Astrocyte of the spinal cord (primary cell): ENCODE measurements around the gene CCDC88C.
A peak's percentile ranks its signal among the peaks of the same experiment; 100 is the strongest.

Source experiments
- DNase-seq: peaks from one replicate; pipeline ENCODE4 v3.0.0; 2011; ENCODE audit warnings: low read depth, low spot score
- H3K4me3 ChIP-seq: 2 replicates; pipeline ENCODE4 v1.5.1; 2011; ENCODE audit warnings: low read depth, mild to moderate bottlenecking, low read length, moderate library complexity
- in situ Hi-C: cut with HindIII; loops from 2 replicates; pipeline ENCODE4 v1.10.0; 2017; ENCODE audit warnings: low sequenced_read_pairs
- TF ChIP-seq, protein P1 (sequence below): IDR thresholded peaks from 2 replicates; pipeline ENCODE4 v1.5.1; 2012; ENCODE audit warnings: low read depth, mild to moderate bottlenecking, low read length, inconsistent platforms

The CCDC88C gene

DNA sequence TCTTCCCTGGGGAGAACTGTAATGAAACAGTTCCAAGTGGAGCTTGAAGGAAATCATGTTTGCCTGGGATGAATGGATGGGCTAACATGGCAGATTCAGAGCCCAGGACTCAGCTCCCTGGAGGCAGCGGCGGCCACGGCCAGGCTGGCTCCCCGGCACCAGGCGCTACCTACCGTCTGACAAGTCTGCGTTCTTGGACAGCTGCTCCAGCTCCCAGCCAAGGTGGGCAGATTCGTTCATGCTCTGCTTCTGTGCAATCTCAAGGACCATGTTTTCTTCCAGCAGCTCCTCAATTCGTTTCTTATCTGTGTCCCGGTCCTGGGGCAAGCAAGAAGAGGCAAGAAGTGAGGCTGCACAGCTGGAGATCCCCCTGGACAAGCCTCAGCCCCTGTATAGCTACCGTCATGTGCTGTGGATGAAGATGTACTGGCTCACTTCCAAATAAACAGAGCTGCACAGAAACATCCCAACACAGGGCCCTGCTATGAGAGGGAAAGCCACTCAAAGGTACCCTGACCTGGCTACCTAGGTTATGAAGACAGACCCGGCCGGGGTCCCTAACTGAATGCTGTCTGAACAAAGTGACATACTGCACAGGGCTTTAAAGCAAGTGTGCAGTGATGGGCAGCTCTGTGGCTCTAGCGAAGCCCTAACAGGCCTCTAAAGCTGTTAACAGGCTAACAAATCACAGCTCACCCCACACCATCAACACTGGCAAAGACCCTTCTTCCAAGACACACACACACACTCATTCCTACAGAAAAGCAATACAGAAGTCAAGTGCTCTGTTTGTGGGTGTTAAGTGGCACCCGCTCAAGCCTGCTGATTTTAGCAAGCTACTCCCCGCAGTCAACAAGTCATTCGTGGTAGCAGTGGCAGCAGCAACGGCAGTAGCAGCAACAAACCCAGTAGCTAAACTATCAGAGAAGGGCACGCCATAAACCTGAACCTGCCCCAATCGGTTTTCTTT is 92.7 kb downstream of the CCDC88C start:
- no peak overlapping the region for H3K4me3 ChIP-seq
- TF ChIP-seq, protein P1, sequence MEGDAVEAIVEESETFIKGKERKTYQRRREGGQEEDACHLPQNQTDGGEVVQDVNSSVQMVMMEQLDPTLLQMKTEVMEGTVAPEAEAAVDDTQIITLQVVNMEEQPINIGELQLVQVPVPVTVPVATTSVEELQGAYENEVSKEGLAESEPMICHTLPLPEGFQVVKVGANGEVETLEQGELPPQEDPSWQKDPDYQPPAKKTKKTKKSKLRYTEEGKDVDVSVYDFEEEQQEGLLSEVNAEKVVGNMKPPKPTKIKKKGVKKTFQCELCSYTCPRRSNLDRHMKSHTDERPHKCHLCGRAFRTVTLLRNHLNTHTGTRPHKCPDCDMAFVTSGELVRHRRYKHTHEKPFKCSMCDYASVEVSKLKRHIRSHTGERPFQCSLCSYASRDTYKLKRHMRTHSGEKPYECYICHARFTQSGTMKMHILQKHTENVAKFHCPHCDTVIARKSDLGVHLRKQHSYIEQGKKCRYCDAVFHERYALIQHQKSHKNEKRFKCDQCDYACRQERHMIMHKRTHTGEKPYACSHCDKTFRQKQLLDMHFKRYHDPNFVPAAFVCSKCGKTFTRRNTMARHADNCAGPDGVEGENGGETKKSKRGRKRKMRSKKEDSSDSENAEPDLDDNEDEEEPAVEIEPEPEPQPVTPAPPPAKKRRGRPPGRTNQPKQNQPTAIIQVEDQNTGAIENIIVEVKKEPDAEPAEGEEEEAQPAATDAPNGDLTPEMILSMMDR: no peak
- in situ Hi-C loops: no loop called here
- no peak for DNase-seq

DNA sequence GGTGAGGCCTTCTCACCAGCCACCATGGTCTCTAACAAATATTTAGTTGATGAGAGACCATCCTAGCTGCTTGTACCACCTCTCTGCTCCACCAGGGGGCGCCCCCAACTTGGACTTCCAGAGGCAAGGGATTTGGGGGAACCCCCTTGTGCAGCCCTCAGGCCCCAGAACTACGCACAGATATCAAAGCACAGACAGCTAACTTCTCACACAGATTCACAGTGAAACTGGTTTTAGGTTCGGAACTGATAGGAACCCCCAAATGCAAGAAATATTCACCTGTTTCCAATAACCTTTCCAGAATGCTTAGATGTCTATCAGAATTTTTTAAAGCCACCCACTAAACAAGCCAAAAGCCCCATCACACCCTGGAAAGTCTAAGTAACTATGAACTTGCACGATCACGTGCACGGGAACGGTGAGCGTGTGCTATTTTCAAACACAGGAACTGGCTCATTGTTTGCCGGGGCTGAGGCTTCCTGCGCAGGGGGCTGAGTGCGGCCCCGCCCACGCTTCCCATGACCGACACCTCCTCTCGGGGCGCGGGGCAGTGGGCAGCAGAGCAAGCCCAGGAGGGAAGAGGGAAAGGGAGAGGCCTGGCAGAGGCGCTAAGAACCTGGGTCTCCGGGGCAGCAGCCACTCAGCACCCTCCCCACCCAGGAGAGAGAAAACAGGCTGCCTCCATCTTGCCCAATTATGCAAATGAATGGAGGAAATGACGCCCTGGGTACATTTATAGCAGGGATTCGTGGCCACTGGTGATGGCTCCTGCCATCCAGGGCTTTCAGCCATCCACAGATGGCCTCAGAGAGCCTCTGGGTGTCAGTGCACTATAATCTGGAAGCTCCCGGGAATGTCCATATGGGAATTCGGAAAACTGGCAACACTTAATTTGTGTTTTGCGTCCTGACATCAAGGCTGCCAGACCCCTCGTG is 93.7 kb downstream of the CCDC88C start:
- peak; percentile 62 for DNase-seq
- no peak overlapping the region for H3K4me3 ChIP-seq
- in situ Hi-C loops: no loop called here
- TF ChIP-seq, protein P1: peak; percentile 97

DNA sequence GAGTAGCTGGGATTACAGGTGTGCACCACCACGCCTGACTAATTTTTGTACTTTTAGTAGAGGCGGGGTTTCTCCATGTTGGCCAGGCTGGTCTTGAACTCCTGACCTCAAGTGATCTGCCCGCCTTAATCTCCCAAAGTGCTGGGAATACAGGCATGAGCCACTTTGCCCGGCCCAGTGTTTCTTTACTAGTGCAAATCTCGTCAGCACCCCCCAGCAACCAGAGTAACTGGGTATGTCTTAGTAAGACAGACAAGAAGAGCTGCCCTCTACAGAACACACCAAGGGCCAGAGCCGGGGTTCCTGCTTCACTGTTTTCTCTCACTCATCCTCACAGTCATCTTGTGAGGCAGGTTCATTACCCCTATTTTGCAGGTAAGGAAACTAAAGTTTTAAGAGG is 94.6 kb downstream of the CCDC88C start:
- DNase-seq: no peak
- in situ Hi-C loops: no loop called here
- no peak overlapping the region for H3K4me3 ChIP-seq
- TF ChIP-seq, protein P1: no peak

DNA sequence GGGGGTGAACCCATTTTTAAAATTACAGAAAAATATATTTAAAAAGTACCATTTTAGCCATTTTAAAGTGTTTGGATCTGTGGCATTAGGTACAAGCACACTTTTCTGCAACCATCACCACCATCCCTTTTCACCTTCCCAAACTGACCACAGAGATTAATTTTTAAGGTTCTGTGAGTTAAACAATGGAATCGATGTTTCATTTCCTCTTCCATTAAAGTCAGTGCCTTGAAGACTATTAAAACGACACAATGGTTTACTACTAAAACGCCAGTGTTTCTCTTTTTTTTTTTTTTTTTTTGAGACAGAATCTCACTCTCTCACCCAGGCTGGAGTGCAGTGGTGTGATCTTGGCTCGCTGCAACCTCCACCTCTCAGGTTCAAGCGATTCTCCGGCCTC is 95.0 kb downstream of the CCDC88C start:
- in situ Hi-C loops: no loop called here
- H3K4me3 ChIP-seq: no peak overlapping the region
- no peak for DNase-seq
- TF ChIP-seq, protein P1: no peak

DNA sequence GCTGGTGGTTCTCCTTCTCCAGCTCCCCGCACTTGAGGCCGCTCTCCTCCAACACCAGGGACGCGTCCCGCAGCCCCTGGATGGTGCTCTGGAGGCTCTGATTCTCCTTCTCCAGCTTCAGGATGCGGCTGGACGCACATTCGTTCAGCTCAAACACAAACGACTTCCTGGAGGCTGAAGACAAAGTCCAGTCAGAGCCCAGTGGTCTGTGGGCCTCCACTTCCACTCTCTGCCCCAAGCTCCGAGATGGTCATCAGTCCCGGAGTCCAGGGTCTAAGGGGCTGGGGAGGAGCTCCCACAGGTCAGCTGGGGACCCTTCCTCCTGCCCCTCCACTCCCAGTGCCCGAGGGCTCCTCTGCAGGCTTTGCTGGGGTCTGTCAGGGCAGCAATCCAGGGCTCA is 96.5 kb downstream of the CCDC88C start:
- in situ Hi-C loops: no loop called here
- DNase-seq: no peak
- H3K4me3 ChIP-seq: no peak overlapping the region
- TF ChIP-seq, protein P1: no peak

DNA sequence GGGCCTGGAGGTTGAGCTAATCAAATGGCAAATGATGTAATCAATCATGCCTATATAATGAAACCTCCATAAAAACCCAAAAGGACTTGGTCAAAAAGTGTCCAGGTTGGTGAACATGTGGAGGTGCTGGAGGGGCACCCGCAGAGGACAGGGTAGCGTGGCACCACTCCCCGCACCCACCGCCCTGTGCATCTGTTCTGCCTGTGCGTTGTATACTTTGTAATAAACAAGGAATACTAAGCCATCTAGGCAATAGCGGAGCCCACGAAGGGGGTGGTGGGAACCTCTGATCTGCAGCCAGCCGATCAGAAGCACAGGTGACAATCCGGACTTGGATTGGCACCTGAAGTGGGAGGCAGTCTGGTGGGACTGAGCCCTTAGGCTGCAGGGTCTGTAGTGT is 97.4 kb downstream of the CCDC88C start:
- in situ Hi-C loops: no loop called here
- DNase-seq: no peak
- TF ChIP-seq, protein P1: no peak

More for the DNA sequence above, 97.4 kb downstream of the CCDC88C start:
- no peak overlapping the region for H3K4me3 ChIP-seq
